T-helper 2 cell (primary cell): ENCODE results near the gene SLC12A7.

ENCODE experiments used
- DNase-seq, 5 experiments: peaks; one replicate each; pipeline versions ENCODE4 v3.0.0 to v3.0.0-alpha.2; 2012 to 2022

Gene SLC12A7

GRCh38 chr5:1016036-1016435 lies 95.8 kb downstream of the SLC12A7 start:
- DNase-seq = no peak

DNA sequence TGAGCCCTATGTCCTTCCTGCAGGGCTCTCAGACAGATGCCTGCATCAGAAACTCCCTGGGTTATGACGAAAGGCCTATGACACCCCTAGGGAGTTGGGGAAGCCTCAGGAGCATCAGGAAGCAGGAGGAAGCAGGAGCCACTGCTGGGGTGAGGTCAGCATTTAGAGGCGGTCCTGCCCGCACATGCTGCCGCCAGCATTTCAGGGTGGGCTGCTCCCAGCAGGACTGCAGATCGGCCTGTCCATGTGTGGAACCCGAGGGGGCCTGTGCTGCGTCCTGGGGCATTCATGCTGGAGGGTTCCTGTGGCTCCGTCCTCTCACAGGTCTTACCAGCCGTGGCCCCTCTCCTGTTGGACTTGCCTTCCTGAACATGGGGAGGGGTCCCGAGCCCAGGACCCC lies 96.4 kb downstream of the SLC12A7 start:
- no peak for DNase-seq

- DNase-seq = no peak
These were observed 97.1 kb downstream of the SLC12A7 start for GRCh38 chr5:1014781-1015221.

DNA sequence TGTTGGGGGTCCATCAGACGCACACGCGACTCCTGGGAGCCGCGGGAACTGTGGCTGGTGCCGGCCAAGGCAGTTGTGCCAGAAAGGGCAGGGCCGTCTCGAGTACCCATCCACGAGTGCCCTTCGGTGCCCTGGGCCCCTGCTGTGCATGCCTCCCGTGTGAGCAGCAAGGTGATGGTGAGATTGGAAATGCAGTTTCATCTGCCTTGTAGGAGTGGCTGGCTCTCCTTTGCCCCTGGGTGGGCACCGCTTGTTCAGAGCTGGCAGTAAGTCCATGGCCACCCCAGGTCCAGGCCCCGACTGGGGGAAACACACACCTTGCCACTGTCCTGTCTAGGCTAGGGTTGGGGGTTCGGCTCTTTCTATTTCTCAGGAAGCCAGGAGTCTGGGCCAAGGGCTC lies 97.5 kb downstream of the SLC12A7 start:
- DNase-seq = no peak

GRCh38 chr5:1013948-1014301 lies 97.9 kb downstream of the SLC12A7 start:
- DNase-seq = no peak

- no peak for DNase-seq
These were observed 98.5 kb downstream of the SLC12A7 start for GRCh38 chr5:1013238-1013947.

- no peak for DNase-seq
These were observed 99.0 kb downstream of the SLC12A7 start for GRCh38 chr5:1012900-1013237.

DNA sequence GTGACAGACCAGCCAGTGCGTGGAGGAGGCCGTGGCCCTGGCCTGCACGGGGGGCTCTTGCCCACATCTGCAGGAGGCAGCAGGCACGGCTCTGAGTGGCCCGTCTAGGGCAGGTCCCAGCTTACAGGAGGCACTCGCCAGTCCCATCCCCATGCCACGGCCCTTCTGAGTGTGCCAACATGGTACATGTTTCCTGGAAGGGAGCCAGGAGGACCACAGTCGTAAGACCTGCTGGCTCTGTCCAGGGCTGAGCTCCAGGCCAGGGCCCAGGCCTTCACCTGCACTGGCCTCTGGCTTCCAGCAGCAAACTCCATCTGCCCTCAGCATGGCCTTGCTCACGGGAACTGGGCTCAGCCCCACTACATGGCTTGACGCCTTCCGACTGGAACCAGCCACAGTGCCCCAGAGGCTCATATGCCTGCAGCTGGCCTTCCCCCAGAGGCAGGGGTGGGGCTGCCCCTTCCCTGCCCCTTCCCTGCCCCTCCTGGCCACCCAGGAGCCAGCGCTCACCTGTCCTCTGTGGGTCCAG lies 99.5 kb downstream of the SLC12A7 start:
- DNase-seq = peak in 1 of 5 experiments; percentile 3

GRCh38 chr5:1011741-1012312 lies 100.0 kb downstream of the SLC12A7 start:
- DNase-seq = peak in 1 of 5 experiments; percentile 2

DNA sequence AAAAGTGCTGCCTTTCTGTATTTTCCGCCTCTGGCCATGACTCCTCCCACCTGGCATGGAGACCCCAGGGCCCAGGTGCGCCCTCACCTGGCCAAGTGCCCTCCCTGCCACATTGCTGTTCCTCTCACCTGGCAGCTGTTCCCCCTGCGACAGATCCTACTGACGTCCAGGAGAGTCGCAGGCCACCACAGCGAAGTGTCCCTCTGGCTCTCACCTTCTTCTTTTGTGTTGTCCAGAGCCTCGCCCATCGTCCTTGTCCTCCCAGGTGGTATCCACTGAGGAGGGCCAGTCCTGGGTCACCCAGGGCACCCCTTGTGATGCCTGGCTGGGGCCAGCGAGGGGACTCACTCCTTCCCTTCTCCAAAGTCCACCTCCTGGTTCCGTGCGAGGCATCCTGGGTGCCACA lies 100.6 kb downstream of the SLC12A7 start:
- peak in 2 of 5 experiments; percentile 11 to 57 for DNase-seq

- no peak for DNase-seq
These were observed 101.2 kb downstream of the SLC12A7 start for GRCh38 chr5:1010641-1011046.

DNA sequence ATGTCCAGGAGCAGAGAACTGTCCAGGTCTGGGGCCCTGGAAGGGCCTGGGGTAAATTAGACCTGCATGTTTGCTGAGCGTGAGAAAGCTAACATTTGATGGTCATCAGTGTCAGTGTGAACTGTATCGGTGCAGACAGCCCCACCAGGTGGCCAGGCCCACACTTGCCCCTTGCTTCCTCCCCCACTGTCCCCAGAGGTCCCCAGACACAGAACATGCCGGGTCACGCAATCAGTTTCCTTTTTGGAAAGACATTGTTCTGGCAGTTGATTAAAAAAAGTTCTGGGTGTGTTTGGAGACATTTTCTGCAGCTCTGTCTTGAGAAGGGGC lies 101.7 kb downstream of the SLC12A7 start:
- no peak for DNase-seq

- DNase-seq = no peak
These were observed 102.3 kb downstream of the SLC12A7 start for GRCh38 chr5:1009359-1010180.

- peak in 1 of 5 experiments; percentile 50 for DNase-seq
These were observed 103.2 kb downstream of the SLC12A7 start, which contains the start of gene NKD2 for GRCh38 chr5:1008451-1009358. NKD2 (plus strand) TSS chr5:1008802; CDS start chr5:1009058, 256 bp downstream.

GRCh38 chr5:1007681-1008450 lies 104.0 kb downstream of the SLC12A7 start:
- DNase-seq = no peak

DNA sequence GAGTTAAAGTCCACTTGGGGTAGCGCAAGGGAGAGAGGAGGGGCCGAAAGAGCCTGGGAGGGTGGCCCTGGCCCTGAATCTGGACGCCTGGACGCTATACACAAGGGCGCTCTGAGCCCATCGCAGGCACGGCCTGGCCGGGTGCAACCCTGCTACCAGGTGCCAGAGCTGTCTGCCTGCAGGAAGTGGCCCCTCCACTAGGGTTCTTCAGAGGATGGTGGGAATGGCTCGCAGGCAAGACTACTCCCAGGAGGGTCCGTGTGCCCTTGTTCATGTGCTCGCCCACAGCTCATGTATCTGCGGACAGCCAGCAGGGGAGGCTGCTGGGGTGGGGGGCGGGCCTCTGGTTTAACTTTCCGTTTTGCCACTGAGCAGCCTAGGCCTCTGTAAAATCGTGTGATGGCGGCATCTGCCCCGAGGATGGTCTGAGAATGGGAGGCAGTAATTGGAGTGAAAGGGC lies 104.6 kb downstream of the SLC12A7 start:
- no peak for DNase-seq

GRCh38 chr5:1006656-1007071 lies 105.2 kb downstream of the SLC12A7 start:
- no peak for DNase-seq

- no peak for DNase-seq
These were observed 105.8 kb downstream of the SLC12A7 start for GRCh38 chr5:1005904-1006655.

GRCh38 chr5:1005249-1005851 lies 106.5 kb downstream of the SLC12A7 start:
- no peak for DNase-seq
